Measurements from ENCODE around the gene TBC1D22A.

- no peak for TF ChIP-seq EZH2 (IDR thresholded peaks at IDR 0.05)
- no peak for TF ChIP-seq JUND (IDR thresholded peaks at IDR 0.05)
- no peak for TF ChIP-seq CTCF (IDR thresholded peaks at IDR 0.05 in 2 of 3, conservative IDR thresholded peaks at IDR 0.05 in 1 of 3; ENCODE audit: borderline replicate concordance in 1 of 3, insufficient read depth in 1 of 3, low read depth in 2 of 3, low read length in 2 of 3)
- TF ChIP-seq ZBTB33 (IDR thresholded peaks at IDR 0.05; ENCODE audit: extremely low read depth, insufficient replicate concordance, low read length) = no peak
- TF ChIP-seq MAX (IDR thresholded peaks at IDR 0.05) = no peak
- TF ChIP-seq YY1 (IDR thresholded peaks at IDR 0.05; ENCODE audit: extremely low read depth, insufficient replicate concordance, low read depth, low read length) = no peak
- no peak for TF ChIP-seq POLR2A (IDR thresholded peaks at IDR 0.05; ENCODE audit: borderline replicate concordance, extremely low read depth, insufficient read depth, insufficient read length)
- TF ChIP-seq REST (IDR thresholded peaks at IDR 0.05; ENCODE audit: low read depth) = no peak
- TF ChIP-seq SIN3A (IDR thresholded peaks at IDR 0.05; ENCODE audit: low read depth) = no peak
Measured at GRCh38 chr22:47056361-47056760, 293.9 kb downstream of the TBC1D22A start.
